IMR-90 (cell line): ENCODE data around the gene GLIS1. TPM values are rescaled to one million over a fixed set of nuclear protein-coding genes. Genes with fewer than 3 reads are reported as not detected.
A peak's percentile ranks its signal among the peaks of the same experiment; 100 is the strongest.

Experiments
- CEBPB ChIP-seq: IDR thresholded peaks from 2 replicates; pipeline ENCODE4 v1.6.1; 2012; ENCODE audit warnings: low read depth, low read length, improper control_type of control experiment
- CTCF ChIP-seq: conservative IDR thresholded peaks from 2 replicates; pipeline ENCODE4 v1.5.1; 2012; ENCODE audit warnings: mild to moderate bottlenecking, low read depth, low read length, improper control_type of control experiment
- MAFK ChIP-seq: IDR thresholded peaks from 2 replicates; pipeline ENCODE4 v1.6.1; 2012; ENCODE audit warnings: low read depth, low read length, improper control_type of control experiment
- polyA plus RNA-seq, 3 experiments: library from polyadenylated mRNA; depleted of rRNA; stranded (reverse); fragments of >200 nt; gene quantifications; 2 replicates each; pipeline ENCODE4 v1.2.3, GENCODE V29; 2012; ENCODE audit warnings: low replicate concordance in 1 of 3
- total RNA-seq: library from RNA; depleted of rRNA; stranded (reverse); fragments of >200 nt; gene quantifications from 2 replicates; pipeline ENCODE4 v1.2.3, GENCODE V29; 2012

The GLIS1 gene
- total and polyA plus RNA-seq, 2 of the 4 experiments (the other 2 are of a cell fraction): 0.18 to 2.3 TPM

GRCh38 chr1:53654216-53655210 is 84.5 kb downstream of the GLIS1 start (continued):
- TF ChIP-seq CTCF (no peak), MAFK (peak; percentile 69), CEBPB (peak; percentile 32; the same call in 1 of the 2 replicates)
